H9 (cell line): ENCODE data around the gene GPAT2. TPM values are rescaled to one million over a fixed set of nuclear protein-coding genes. Genes with fewer than 3 reads are reported as not detected.
"Not testable (repeated sequence)": the region's sequence is repeated elsewhere in the genome, so short reads cannot be mapped to it uniquely, and the experiment has no call there.

Source experiments
- DNase-seq: peaks from one replicate; pipeline ENCODE4 v3.0.0-alpha.2; 2017
- H2AFZ ChIP-seq: one replicate; pipeline ENCODE4 v1.6.1; 2013; ENCODE audit warnings: mild to moderate bottlenecking, low read length, control low read depth, moderate library complexity
- H2AK5ac ChIP-seq: 2 replicates; pipeline ENCODE4 v1.6.1; 2013; ENCODE audit warnings: low read length, control low read depth, mixed read lengths; ENCODE audit not compliant: insufficient read length
- H2BK120ac ChIP-seq: one replicate; pipeline ENCODE4 v1.6.1; 2013; ENCODE audit warnings: low read depth, mild to moderate bottlenecking, low read length, control low read depth, inconsistent platforms; ENCODE audit not compliant: poor library complexity, severe bottlenecking
- H2BK12ac ChIP-seq: 2 replicates; pipeline ENCODE4 v1.6.1; 2013; ENCODE audit warnings: low read length, control low read depth, mixed read lengths, low read depth; ENCODE audit not compliant: insufficient read length
- H2BK15ac ChIP-seq: 2 replicates; pipeline ENCODE4 v1.6.1; 2013; ENCODE audit warnings: low read depth, low read length, control low read depth
- H2BK20ac ChIP-seq: one replicate; pipeline ENCODE4 v1.6.1; 2013; ENCODE audit warnings: low read depth, mild to moderate bottlenecking, low read length, control low read depth, inconsistent platforms; ENCODE audit not compliant: poor library complexity, severe bottlenecking
- H2BK5ac ChIP-seq: 2 replicates; pipeline ENCODE4 v1.6.1; 2013; ENCODE audit warnings: low read length, control low read depth, mixed read lengths; ENCODE audit not compliant: insufficient read length
- H3K14ac ChIP-seq: 2 replicates; pipeline ENCODE4 v1.6.1; 2013; ENCODE audit warnings: low read length, control low read depth; ENCODE audit not compliant: insufficient read depth
- H3K18ac ChIP-seq: 2 replicates; pipeline ENCODE4 v1.6.1; 2013; ENCODE audit warnings: low read depth, mild to moderate bottlenecking, mixed read lengths, low read length, control low read depth; ENCODE audit not compliant: insufficient read length
- H3K23ac ChIP-seq: 2 replicates; pipeline ENCODE4 v1.6.1; 2013; ENCODE audit warnings: low read length, control low read depth, mixed read lengths, low read depth; ENCODE audit not compliant: insufficient read length
- H3K23me2 ChIP-seq: 2 replicates; pipeline ENCODE4 v1.6.1; 2013; ENCODE audit warnings: low read depth, mild to moderate bottlenecking, mixed read lengths, low read length, control low read depth; ENCODE audit not compliant: insufficient read length, poor library complexity, severe bottlenecking
- H3K27ac ChIP-seq: 2 replicates; pipeline ENCODE4 v1.5.1; 2013; ENCODE audit warnings: low read length, control low read depth, mixed read lengths, low read depth; ENCODE audit not compliant: insufficient read length
- H3K27me3 ChIP-seq: 2 replicates; pipeline ENCODE4 v1.6.1; 2013; ENCODE audit warnings: low read length, control low read depth, inconsistent platforms; ENCODE audit not compliant: insufficient read depth
- H3K4ac ChIP-seq: 2 replicates; pipeline ENCODE4 v1.6.1; 2013; ENCODE audit warnings: low read depth, mild to moderate bottlenecking, control low read depth, inconsistent platforms, low read length, moderate library complexity
- H3K4me1 ChIP-seq: 2 replicates; pipeline ENCODE4 v1.6.1; 2013; ENCODE audit warnings: low read length, control low read depth, inconsistent platforms; ENCODE audit not compliant: insufficient read depth
- H3K4me2 ChIP-seq: 2 replicates; pipeline ENCODE4 v1.6.1; 2013; ENCODE audit warnings: low read length, control low read depth, mixed read lengths; ENCODE audit not compliant: insufficient read length, insufficient read depth
- H3K56ac ChIP-seq: 2 replicates; pipeline ENCODE4 v1.6.1; 2013; ENCODE audit warnings: low read depth, mild to moderate bottlenecking, mixed read lengths, low read length, control low read depth; ENCODE audit not compliant: insufficient read length
- H3K79me1 ChIP-seq: 2 replicates; pipeline ENCODE4 v1.6.1; 2013; ENCODE audit warnings: low read depth, mild to moderate bottlenecking, moderate library complexity, low read length, control low read depth, inconsistent platforms; ENCODE audit not compliant: insufficient read depth, poor library complexity, severe bottlenecking
- H3K79me2 ChIP-seq: 2 replicates; pipeline ENCODE4 v1.6.1; 2013; ENCODE audit warnings: low read length, control low read depth, inconsistent platforms; ENCODE audit not compliant: insufficient read depth
- H3K9ac ChIP-seq: 2 replicates; pipeline ENCODE4 v1.6.1; 2013; ENCODE audit warnings: low read length, control low read depth, mixed read lengths; ENCODE audit not compliant: insufficient read length; ENCODE audit errors: extremely low read depth
- H3K9me3 ChIP-seq: one replicate; pipeline ENCODE4 v1.6.1; 2013; ENCODE audit warnings: low read depth, low read length, inconsistent platforms; ENCODE audit not compliant: control insufficient read depth
- H3T11ph ChIP-seq: one replicate; pipeline ENCODE4 v1.6.1; 2013; ENCODE audit warnings: mild to moderate bottlenecking, low read length, control low read depth, inconsistent platforms
- H4K20me1 ChIP-seq: one replicate; pipeline ENCODE4 v1.6.1; 2013; ENCODE audit not compliant: control insufficient read depth, insufficient read length, insufficient read depth
- H4K5ac ChIP-seq: 2 replicates; pipeline ENCODE4 v1.6.1; 2013; ENCODE audit warnings: low read depth, mild to moderate bottlenecking, mixed read lengths, low read length, control low read depth; ENCODE audit not compliant: insufficient read length
- H4K8ac ChIP-seq: replicated peaks from 2 replicates; pipeline ENCODE4 v1.6.1; 2013; ENCODE audit warnings: low read length, control low read depth, mixed read lengths, low read depth; ENCODE audit not compliant: insufficient read length
- H4K91ac ChIP-seq: 2 replicates; pipeline ENCODE4 v1.6.1; 2013; ENCODE audit warnings: low read depth, mild to moderate bottlenecking, moderate library complexity, mixed read lengths, low read length, control low read depth; ENCODE audit not compliant: insufficient read length
- H3K27ac Mint-ChIP-seq, 3 experiments: 2 replicates in 2 of 3; 3 replicates in 1 of 3; pipeline ENCODE4 v1.8.0; 2020 to 2021; ENCODE audit warnings: mixed read lengths in 3 of 3, mild to moderate bottlenecking in 1 of 3, moderate library complexity in 1 of 3
- H3K27me3 Mint-ChIP-seq: 2 replicates; pipeline ENCODE4 v1.8.0; 2021; ENCODE audit warnings: low read depth, mild to moderate bottlenecking, moderate library complexity, mixed read lengths
- H3K36me3 Mint-ChIP-seq, 3 experiments: 2 replicates in 2 of 3; 3 replicates in 1 of 3; pipeline ENCODE4 v1.8.0; 2020 to 2021; ENCODE audit warnings: low read depth in 3 of 3, mixed read lengths in 3 of 3; ENCODE audit not compliant: insufficient read depth in 1 of 3
- H3K4me1 Mint-ChIP-seq, 2 experiments: 2 replicates each; pipeline ENCODE4 v1.8.0; 2020; ENCODE audit warnings: mixed read lengths in 2 of 2
- H3K4me3 Mint-ChIP-seq, 2 experiments: 2 replicates in 1 of 2; 3 replicates in 1 of 2; pipeline ENCODE4 v1.8.0; 2020 to 2021; ENCODE audit warnings: mild to moderate bottlenecking in 2 of 2, mixed read lengths in 2 of 2, moderate library complexity in 1 of 2
- H3K9me3 Mint-ChIP-seq, 2 experiments: 2 replicates in 1 of 2; 3 replicates in 1 of 2; pipeline ENCODE4 v1.8.0; 2020; ENCODE audit warnings: mild to moderate bottlenecking in 2 of 2, mixed read lengths in 2 of 2, moderate library complexity in 1 of 2
- WGBS: extraction: QIAGEN DNeasy Blood & Tissue Kit; methylation state at CpG from one replicate; pipeline ENCODE4 v1.1.7; 2013; ENCODE audit warnings: missing lambda C conversion rate, low lambda C conversion rate, mixed read lengths; ENCODE audit not compliant: insufficient read length; ENCODE audit errors: extremely low coverage; 5-methylcytosine and 5-hydroxymethylcytosine counted together
- total RNA-seq: library from RNA; stranded (reverse); gene quantifications from 2 replicates; pipeline ENCODE4 v1.2.1, GENCODE V29; 2021

The GPAT2 gene
- total RNA-seq, 1 experiment from 2014 or later, result 0.17 TPM

- H4K20me1 ChIP-seq, H3K9ac ChIP-seq, H3K27ac ChIP-seq, H3K27me3 Mint-ChIP-seq, H2AK5ac ChIP-seq, H3K4me3 Mint-ChIP-seq, H3K9me3 Mint-ChIP-seq, H2BK5ac ChIP-seq, H3K27me3 ChIP-seq, H3K23ac ChIP-seq, H3K9me3 ChIP-seq, H2BK120ac ChIP-seq, H3K4me2 ChIP-seq, H2BK20ac ChIP-seq, H3K27ac Mint-ChIP-seq, H3T11ph ChIP-seq, H3K56ac ChIP-seq, H2BK15ac ChIP-seq, H3K4me1 Mint-ChIP-seq, H4K5ac ChIP-seq, H4K91ac ChIP-seq, H3K18ac ChIP-seq, DNase-seq, H3K23me2 ChIP-seq, H3K14ac ChIP-seq, H3K79me2 ChIP-seq, H4K8ac ChIP-seq, H2BK12ac ChIP-seq, H3K4ac ChIP-seq, H3K79me1 ChIP-seq, H3K4me1 ChIP-seq, H3K36me3 Mint-ChIP-seq, H2AFZ ChIP-seq: not testable (repeated sequence)
- WGBS, result no CpG with 5 or more reads among the region's 7 CpGs
These were observed 18.7 kb upstream of the GPAT2 start for GRCh38 chr2:96053385-96053784.

GRCh38 chr2:96052632-96053031 is 17.9 kb upstream of the GPAT2 start:
- not testable (repeated sequence) for H3K4me3 Mint-ChIP-seq, H2BK12ac ChIP-seq, H3T11ph ChIP-seq, H2BK5ac ChIP-seq, DNase-seq, H3K9me3 ChIP-seq, H2AK5ac ChIP-seq, H3K4me2 ChIP-seq, H3K4ac ChIP-seq, H3K27me3 Mint-ChIP-seq, H3K9me3 Mint-ChIP-seq, H2BK20ac ChIP-seq, H4K5ac ChIP-seq, H3K27ac ChIP-seq, H3K9ac ChIP-seq, H3K18ac ChIP-seq, H4K8ac ChIP-seq, H2BK15ac ChIP-seq, H3K14ac ChIP-seq, H3K36me3 Mint-ChIP-seq, H2BK120ac ChIP-seq, H3K23me2 ChIP-seq, H3K27me3 ChIP-seq, H4K91ac ChIP-seq, H3K23ac ChIP-seq, H2AFZ ChIP-seq, H3K27ac Mint-ChIP-seq, H3K79me2 ChIP-seq, H3K4me1 ChIP-seq, H4K20me1 ChIP-seq, H3K56ac ChIP-seq, H3K79me1 ChIP-seq
- no CpG with 5 or more reads among the region's 3 CpGs for WGBS
- peaks cover 6 to 13% of the 10 kb centered on the region in 2 experiments for H3K4me1 Mint-ChIP-seq
